Stimulated activated CD8-positive, alpha-beta memory T cell treated with anti-CD3 and anti-CD28 coated beads, Interleukin-4, amount 100 ng/mL, for 1 hour (primary cell): Measurements from ENCODE around the gene MMP15.
"Not testable (repeated sequence)": the region's sequence is repeated elsewhere in the genome, so short reads cannot be mapped to it uniquely, and the experiment has no call there.

Experiments used
- DNase-seq, 2 donors: peaks; one replicate each; pipeline ENCODE4 v3.0.0-alpha.2; 2020; ENCODE audit warnings: low read depth in 2 of 2, low spot score in 1 of 2

MMP15 gene

DNA sequence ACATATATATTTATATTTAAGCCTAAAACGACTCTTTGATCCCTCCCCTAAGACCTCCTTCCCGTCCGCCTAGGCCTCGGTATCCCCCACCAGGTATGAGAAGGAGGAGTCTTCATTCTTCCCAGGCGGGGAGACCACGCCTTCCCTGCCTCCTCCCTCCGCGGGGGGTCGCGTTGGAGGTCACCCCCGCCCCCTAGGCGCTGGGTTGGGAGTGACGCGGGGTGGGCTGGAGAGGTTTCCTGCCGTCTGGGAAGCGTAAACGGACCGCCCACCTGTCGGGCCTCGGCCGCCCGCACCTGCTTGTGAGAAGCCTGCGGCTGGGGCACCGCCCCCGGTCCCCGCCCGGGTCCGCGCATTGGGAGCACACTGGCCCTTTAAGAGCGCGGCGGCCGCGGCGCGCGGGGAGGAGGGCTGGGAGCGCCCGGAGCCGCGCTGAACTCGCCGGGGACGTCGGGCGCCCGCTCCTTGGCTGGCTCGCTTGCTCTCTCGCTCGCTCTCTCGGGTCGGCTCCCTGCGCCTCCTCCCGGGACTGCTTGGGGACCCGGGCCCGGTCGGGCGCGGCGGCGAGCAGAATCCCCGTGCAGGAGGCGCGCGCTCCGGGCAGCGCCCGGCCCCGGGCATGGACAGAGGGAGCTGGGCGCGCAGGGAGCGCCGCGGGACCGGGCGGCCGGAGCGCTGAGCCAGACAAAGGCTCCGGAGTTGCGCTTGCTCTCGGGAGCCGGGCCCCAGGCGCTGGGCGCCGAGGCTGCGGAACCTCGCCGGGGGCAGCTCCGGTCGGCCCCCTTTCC, at the start of gene MMP15:
MMP15 (plus strand) TSS at position 404 of the 788 bp plus-strand sequence. CDS start 597 bp downstream, outside the sequence.
- no peak for DNase-seq

DNA sequence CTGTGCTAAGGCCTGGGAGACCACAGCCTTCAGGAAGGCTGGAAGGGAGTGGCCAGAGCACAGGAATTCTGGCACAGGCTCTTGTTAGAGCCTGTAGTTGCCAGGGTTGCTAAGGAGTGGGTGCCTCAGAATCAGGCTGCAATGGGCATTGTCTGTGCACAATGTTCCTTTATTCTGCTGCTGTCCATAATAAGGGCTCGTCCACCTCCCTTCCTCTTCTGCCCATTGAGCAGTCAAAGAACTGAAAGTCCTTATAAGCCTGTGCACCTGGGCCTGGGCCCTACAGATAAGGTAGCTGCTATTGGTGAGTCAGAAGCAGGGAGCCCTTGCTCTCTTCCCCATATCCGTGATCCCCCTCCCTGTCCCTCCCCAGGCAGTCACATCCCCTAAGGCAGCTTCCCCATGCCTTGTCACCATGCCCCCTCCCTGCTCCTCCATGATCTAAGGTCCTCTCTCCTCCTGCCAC, 49.2 kb upstream of the MMP15 start:
- no peak for DNase-seq

DNA sequence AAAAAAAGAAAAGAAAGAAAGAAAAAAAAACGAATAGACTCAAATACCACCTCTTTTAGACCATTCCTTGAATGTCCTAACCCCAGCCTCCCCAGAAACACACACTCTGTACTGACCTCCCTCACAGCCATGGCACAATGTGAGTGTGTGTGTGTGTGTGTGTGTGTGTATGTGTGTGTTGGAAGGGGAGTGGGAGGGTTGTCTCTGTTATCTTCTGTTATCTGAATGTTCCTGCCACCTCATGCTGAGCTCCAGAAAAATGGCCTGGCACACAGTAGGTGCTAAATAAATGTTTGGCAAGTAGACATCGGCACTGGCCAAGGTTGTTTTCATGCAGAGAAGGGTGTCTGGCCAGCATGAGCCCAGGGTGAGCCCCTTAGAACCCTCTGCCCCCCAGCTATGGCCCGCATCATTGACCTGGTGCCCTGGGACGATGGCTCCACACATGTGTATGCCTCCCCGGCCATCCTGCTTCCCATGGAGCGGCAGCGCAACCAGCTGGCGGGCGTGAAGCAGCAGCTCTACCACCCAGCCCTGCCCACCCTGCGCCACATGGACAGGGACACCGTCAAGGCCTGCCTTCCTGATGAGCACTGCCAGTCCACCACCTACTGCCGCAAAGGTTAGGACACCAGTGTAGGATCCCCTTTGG, 48.0 kb upstream of the MMP15 start:
- DNase-seq: no peak

DNA sequence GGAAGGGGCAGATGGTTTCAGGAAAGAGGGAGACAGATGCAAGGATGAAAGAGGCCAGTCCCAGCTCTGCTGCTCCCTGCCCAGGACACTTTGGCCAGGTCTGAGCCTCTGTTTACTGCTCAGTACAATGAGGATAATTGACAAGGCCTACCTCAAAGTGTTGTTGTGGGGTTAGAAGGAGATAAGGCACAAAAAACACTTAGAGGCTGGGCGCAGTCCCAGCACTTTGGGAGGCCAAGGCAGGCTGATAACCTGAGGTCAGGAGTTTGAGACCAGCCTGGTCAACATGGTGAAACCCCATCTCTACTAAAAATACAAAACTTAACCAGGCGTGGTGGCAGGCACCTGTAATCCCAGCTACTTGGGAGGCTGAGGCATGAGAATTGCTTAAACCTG, 47.5 kb upstream of the MMP15 start:
- DNase-seq: not testable (repeated sequence)

DNA sequence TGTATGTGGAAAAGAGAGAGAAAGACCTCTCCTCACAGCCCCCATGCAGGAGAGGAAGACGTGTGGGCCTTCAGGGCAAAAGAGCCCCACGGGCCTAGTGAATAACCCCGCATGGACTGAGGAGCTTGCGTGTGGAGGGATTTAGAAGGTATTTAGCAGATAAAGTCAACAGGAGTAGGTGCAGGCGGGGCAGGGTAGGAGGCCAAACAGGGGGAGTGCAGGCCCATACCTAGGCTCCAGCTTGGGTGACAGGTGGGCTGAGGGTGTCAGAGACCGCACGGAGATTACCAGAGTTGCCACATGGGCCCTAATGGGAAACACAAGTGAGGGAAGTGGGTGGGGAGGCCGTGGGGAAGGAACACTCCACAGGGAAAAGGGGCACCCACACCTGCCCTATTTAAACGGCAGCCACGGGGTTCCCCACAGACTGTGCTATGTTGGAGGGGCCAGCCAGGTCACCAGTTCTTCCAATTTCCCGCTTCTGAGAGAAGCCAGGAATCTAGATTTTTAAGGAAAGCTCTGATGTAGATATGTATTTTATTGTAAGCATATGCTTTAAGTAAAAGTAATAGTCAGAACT, 46.5 kb upstream of the MMP15 start:
- no peak for DNase-seq

GRCh38 chr16:57981636-57982035, 43.9 kb upstream of the MMP15 start:
- DNase-seq: no peak

GRCh38 chr16:57982385-57982784, 43.2 kb upstream of the MMP15 start:
- DNase-seq: no peak

DNA sequence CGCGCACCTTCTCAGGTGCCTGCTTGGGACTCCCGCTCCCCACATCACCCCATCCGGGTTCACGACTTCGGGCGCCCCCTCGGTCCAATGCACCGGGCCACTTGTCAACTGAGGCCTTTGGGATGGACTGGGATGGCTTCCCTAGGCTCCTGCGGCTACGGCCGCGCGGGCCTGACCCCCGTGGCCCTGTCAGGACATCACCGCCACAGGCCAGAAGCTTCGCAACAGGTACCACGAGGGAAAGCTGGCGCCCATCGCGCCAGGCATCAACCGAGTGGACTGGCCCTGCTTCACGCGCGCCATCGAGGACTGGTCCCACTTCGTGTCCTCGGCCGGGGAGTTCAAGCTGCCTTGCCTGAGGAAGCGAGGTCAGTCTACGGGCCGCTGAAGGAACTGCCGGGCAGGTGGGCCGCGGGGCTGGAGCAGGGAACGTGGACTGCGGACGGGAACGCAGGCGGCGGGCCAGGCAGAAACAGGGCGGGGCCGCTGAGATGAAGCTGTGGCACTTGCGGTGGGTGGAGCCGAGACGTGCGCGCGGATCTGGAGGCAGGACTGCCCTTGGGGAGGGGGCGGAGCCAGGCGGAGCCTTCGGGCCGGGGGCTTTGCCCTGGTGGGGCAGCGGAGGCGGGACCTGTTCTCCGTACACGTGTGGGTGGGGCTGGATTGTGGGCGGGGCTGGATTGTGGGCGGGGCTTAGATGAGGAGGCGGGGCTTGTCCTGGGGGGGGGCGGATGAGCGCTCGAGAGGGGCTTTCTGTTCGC, 40.9 kb upstream of the MMP15 start:
- peak; percentile 74 to 81 for DNase-seq

DNA sequence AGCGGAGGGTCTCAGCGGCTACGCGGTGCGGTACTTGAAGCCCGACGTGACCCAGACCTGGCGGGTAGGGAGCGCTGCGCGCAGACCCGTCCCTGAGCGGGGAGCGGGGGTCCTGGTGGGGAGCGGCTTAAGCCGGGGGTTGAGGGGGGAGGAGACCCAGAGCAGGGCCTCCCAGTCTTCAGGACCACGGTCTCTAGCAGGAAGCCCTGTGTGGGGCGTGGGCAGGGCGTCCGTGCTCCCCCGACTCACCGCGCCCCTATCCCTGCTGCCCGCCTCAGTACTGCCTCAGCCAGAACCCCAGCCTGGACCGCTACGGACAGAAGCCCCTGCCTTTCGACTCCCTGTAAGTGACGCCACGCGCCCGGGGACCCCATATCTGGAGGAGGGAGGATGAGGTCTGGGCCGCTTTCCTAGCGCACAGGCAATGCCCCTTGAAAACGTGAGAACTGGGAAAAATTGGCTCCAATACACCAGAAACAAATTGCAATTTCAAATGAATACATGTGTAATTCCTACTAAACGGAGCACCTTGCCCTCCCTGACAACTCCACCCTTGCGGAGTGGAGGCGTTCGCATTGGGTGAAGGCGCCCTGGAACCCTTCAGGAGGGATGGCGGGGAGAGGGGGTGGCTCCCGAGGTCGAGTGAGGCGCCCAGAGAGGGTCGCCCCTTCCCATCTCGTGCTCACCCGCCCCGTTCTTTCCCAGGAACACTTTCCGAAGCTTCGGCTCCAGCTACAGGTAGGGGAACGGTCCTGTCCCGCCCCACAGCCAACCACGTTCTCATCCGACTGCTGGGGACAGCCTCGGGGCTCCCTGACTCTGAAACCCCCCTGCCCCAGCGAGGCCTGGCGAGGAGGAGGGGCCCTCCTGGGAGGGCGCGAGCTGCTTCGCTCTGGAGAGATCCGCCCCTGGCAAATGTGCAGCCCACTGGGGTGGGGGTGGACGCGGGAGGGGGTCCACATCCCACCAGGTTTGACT, 40.1 kb upstream of the MMP15 start:
- DNase-seq: no peak

- no peak for DNase-seq
Observed at GRCh38 chr16:57986196-57986595, 39.4 kb upstream of the MMP15 start.

DNA sequence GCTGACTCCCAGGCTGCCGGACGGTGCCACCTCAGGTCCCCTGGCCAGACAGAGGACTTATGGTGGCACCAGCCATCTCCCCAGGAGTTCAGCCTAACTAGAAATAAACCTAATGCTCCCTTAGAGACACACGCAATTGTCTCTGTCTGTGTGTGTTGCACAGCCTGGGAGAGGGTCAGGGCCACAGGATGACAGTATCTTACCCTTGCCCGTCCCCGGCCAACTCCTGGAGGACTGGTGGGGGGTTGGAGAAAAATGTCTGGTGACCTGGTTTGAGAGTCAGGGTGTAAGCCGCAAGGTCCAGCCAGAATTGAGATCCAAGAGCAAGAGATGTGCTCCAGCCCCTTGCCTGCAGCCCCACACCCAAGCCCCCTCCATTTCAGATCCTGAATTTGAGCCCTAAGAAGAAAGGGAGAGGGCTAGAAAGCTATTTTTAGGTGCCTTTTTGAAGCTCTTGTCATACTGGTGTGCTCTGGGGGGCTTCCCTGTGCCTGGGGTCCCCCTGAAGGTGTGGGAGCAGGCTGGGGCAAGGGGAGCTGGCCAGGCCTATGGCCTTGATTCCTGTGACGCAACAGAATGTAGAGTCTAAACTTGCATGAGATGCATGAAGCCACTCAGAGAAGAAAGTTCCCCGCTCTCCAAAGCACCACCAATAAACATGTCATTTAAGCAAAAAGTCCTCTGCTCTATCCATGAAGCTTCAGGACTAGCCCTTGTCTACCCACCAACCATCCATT, 37.9 kb upstream of the MMP15 start:
- no peak for DNase-seq

GRCh38 chr16:57988929-57989328, 36.6 kb upstream of the MMP15 start:
- DNase-seq: no peak

GRCh38 chr16:57991551-57992059, 33.9 kb upstream of the MMP15 start:
- no peak for DNase-seq

DNA sequence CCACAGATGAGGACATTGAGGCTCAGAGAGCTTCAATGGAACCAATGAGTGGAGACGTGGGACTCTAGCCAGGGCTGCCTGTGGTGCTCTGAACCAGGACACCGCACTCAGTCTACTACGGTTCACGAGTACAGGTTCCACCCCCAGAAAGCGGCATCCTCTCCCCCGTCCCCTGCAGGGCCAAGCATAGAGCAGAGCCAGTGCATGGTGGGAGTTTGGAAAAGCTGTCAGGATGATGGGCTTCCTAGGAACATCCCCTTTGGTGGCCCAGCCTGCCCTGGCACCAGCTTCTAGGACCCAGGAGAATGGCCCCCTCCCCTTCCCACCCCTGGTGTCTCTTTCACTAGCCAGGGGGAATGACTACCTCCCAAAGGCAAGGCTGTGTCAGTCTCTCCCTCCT, 33.5 kb upstream of the MMP15 start:
- DNase-seq: no peak

GRCh38 chr16:57993438-57993837, 32.1 kb upstream of the MMP15 start:
- DNase-seq: no peak

DNA sequence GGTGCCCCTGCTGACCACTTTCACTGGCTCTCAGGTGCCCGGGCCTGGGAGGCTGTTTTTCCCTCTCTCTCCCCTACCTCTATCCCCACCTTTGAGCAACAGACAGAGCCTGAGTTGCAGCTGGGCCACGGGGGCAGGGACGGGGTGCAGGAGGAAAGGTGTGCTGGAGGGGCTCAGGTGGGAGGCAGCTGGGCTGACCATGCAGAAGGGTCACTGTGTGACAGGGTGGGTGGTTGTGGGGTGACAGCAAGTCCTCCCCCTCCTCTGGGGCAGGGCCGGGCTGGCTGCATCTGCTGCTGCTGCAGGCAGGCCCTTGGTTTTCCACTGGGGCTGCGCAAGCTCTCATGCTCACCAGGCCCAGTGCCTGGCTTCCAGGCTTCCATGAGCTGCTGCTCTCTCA, 31.7 kb upstream of the MMP15 start:
- DNase-seq: no peak

GRCh38 chr16:57994361-57994760, 31.2 kb upstream of the MMP15 start:
- no peak for DNase-seq

GRCh38 chr16:57994778-57995177, 30.8 kb upstream of the MMP15 start:
- DNase-seq: no peak

DNA sequence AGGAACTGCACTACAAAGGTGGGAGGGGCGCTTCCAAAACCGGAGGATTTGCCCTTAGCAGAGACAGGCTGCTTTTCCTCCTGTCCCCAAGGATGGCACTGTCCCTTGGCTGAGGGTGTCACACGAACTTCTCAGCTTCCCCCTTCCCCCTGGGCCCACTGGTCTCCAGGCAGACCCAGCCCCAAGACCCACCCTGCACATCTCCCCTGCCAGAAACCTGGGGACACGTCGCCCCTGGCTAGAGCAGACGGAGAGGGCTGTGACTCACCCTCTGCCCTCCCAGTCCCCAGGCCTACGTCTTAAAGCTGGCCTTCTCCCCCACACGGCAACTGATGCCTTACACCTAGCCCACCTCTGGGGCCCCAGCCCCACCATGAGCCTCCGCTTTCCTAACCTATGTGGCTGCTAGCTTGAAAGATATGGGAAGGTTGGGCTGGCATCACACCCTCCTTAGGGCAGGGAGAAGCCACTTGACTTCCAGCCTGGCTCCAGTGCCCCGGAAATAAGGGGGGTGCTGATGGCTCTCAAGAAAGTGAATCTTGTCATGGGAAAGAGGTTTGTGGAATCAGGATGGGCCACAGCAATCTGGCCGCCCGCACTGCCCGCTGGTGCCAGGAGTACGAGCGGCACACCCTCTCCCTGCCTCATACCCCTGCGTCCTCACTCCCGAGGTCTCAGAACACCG, 29.7 kb upstream of the MMP15 start:
- DNase-seq: no peak
